Fibroblast of lung (primary cell): Measurements from ENCODE around the gene NAV3. TPM values are rescaled to one million over a fixed set of nuclear protein-coding genes. Genes with fewer than 3 reads are reported as not detected.

Source experiments
- DNase-seq, 2 donors: peaks; one replicate each; pipeline versions ENCODE4 v3.0.0 to v3.0.0-alpha.2; 2010; ENCODE audit warnings: low read depth in 2 of 2
- H2AFZ ChIP-seq: 2 replicates; pipeline ENCODE4 v1.5.1; 2012; ENCODE audit warnings: low read length, control low read depth, inconsistent platforms
- H3K27ac ChIP-seq: 2 replicates; pipeline ENCODE4 v1.5.1; 2011; ENCODE audit warnings: low read length, control low read depth; ENCODE audit not compliant: insufficient read depth
- H3K27me3 ChIP-seq: 2 replicates; pipeline ENCODE4 v1.5.1; 2011; ENCODE audit warnings: mild to moderate bottlenecking, low read length; ENCODE audit not compliant: control insufficient read depth, insufficient read depth
- H3K36me3 ChIP-seq: 2 replicates; pipeline ENCODE4 v1.5.1; 2011; ENCODE audit warnings: low read length; ENCODE audit not compliant: control insufficient read depth, insufficient read depth
- H3K4me1 ChIP-seq: 2 replicates; pipeline ENCODE4 v1.5.1; 2011; ENCODE audit warnings: low read length; ENCODE audit not compliant: control insufficient read depth, insufficient read depth; ENCODE audit errors: extremely low read depth
- H3K4me2 ChIP-seq: 2 replicates; pipeline ENCODE4 v1.5.1; 2011; ENCODE audit warnings: low read length, control low read depth; ENCODE audit not compliant: insufficient read depth; ENCODE audit errors: extremely low read depth
- H3K4me3 ChIP-seq, 4 experiments: fragments of 200-600 bp in 1 of 4; sonication (generic) in 1 of 4; replicated peaks in 1 of 4; 2 replicates each; pipeline ENCODE4 v1.5.1; 2011 to 2016; ENCODE audit warnings: low read length in 4 of 4, low read depth in 3 of 4, mild to moderate bottlenecking in 3 of 4, control low read depth in 2 of 4, inconsistent platforms in 1 of 4, mixed read lengths in 1 of 4; ENCODE audit not compliant: insufficient read depth in 1 of 4; ENCODE audit errors: control extremely low read depth in 1 of 4
- H3K79me2 ChIP-seq: 2 replicates; pipeline ENCODE4 v1.5.1; 2012; ENCODE audit warnings: mild to moderate bottlenecking, low read length, inconsistent platforms; ENCODE audit not compliant: control insufficient read depth, insufficient read depth
- H3K9ac ChIP-seq: 2 replicates; pipeline ENCODE4 v1.5.1; 2011; ENCODE audit warnings: mild to moderate bottlenecking, low read length, control low read depth; ENCODE audit not compliant: insufficient read depth
- H3K9me3 ChIP-seq: 2 replicates; pipeline ENCODE4 v1.5.1; 2012; ENCODE audit warnings: low read depth, low read length; ENCODE audit not compliant: control insufficient read depth, insufficient read depth
- H4K20me1 ChIP-seq: 2 replicates; pipeline ENCODE4 v1.5.1; 2011; ENCODE audit warnings: low read length; ENCODE audit not compliant: control insufficient read depth, insufficient read depth; ENCODE audit errors: extremely low read depth
- CTCF ChIP-seq, 2 donors: IDR thresholded peaks in 1 of 2; conservative IDR thresholded peaks in 1 of 2; 1 replicate in 1 of 2; 2 replicates in 1 of 2; pipeline ENCODE4 v1.5.1; 2011 to 2012; ENCODE audit warnings: low read length in 2 of 2, control low read depth in 1 of 2, inconsistent platforms in 1 of 2, low read depth in 1 of 2, mild to moderate bottlenecking in 1 of 2
- EZH2 ChIP-seq: IDR thresholded peaks from 2 replicates; pipeline ENCODE4 v1.5.1; 2012; ENCODE audit warnings: low read length, control low read depth, mild to moderate bottlenecking; ENCODE audit errors: missing control alignments
- polyA plus RNA-seq, 2 donors: library from polyadenylated mRNA; depleted of rRNA in 1 of 2; stranded (reverse) in 1 of 2; unstranded in 1 of 2; fragments of >200 nt; gene quantifications; 2 replicates each; pipeline ENCODE4 v1.2.1, GENCODE V29; 2011 to 2012; ENCODE audit warnings: missing spikeins in 1 of 2
- total RNA-seq: library from RNA; depleted of rRNA; stranded (reverse); fragments of >200 nt; gene quantifications from 2 replicates; pipeline ENCODE4 v1.2.1, GENCODE V29; 2014

NAV3 gene
- total and polyA plus RNA-seq, 2 donors (not counting 1 experiment from before 2014, with no cell fraction given): 30.8 to 60.6 TPM

- H3K4me1 ChIP-seq: peaks cover 4% of the 10 kb centered on the region
These were observed 168.5 kb downstream of the NAV3 start for GRCh38 chr12:77999074-77999715.

GRCh38 chr12:78002878-78003277 lies 172.2 kb downstream of the NAV3 start:
- Histone ChIP-seq H3K4me2 (no peak overlapping the region), H3K27ac (no peak overlapping the region), H3K9ac (no peak overlapping the region), H3K36me3 (peaks cover 10% of the 10 kb centered on the region), H3K9me3 (no peaks in the 10 kb centered on the region), H3K27me3 (no peaks in the 10 kb centered on the region), H3K4me3 (no peak overlapping the region), H3K79me2 (peaks cover 8% of the 10 kb centered on the region), H2AFZ (no peak overlapping the region), H3K4me1 (no peaks in the 10 kb centered on the region), H4K20me1 (no peaks in the 10 kb centered on the region)
- TF ChIP-seq CTCF (conservative IDR thresholded peaks at IDR 0.05 in 1 of 2, IDR thresholded peaks at IDR 0.05 in 1 of 2; ENCODE audit: low read depth in 1 of 2, low read length in 2 of 2) (peak in 1 of 2 donors; percentile 36), EZH2 (no peak)
- DNase-seq: peak in 1 of 2 donors; percentile 81

More at GRCh38 chr12:77999074-77999715, 168.5 kb downstream of the NAV3 start:
- H3K27ac ChIP-seq: no peak overlapping the region
- H3K36me3 ChIP-seq: no peaks in the 10 kb centered on the region
- H3K9ac ChIP-seq: no peak overlapping the region
- H3K79me2 ChIP-seq: peaks cover 4% of the 10 kb centered on the region
- no peak for DNase-seq
- no peaks in the 10 kb centered on the region for H3K9me3 ChIP-seq
- H2AFZ ChIP-seq: no peak overlapping the region
- H3K4me2 ChIP-seq: no peak overlapping the region
- no peak overlapping the region for H3K4me3 ChIP-seq
- H3K27me3 ChIP-seq: no peaks in the 10 kb centered on the region
- no peaks in the 10 kb centered on the region for H4K20me1 ChIP-seq
- TF ChIP-seq EZH2: no peak

GRCh38 chr12:78004249-78005093 lies 173.8 kb downstream of the NAV3 start:
- Histone ChIP-seq H3K4me3 (no peak overlapping the region), H3K9me3 (no peaks in the 10 kb centered on the region), H3K4me2 (no peak overlapping the region), H3K79me2 (peaks cover 11% of the 10 kb centered on the region), H3K27me3 (no peaks in the 10 kb centered on the region), H4K20me1 (no peaks in the 10 kb centered on the region), H3K27ac (no peak overlapping the region), H3K36me3 (peaks cover 10% of the 10 kb centered on the region), H3K4me1 (no peaks in the 10 kb centered on the region), H3K9ac (no peak overlapping the region), H2AFZ (no peak overlapping the region)
- TF ChIP-seq EZH2: no peak
- TF ChIP-seq CTCF (conservative IDR thresholded peaks at IDR 0.05 in 1 of 2, IDR thresholded peaks at IDR 0.05 in 1 of 2; ENCODE audit: low read depth in 1 of 2, low read length in 2 of 2): no peak
- peak in 1 of 2 donors; percentile 14 for DNase-seq
